Middle frontal gyrus (tissue), 1 donor: ENCODE results near the gene C4BPB.

ENCODE experiments used
- DNase-seq: peaks from one replicate; pipeline ENCODE4 v3.0.0-alpha.2; 2015; ENCODE audit warnings: low spot score; ENCODE audit errors: extremely low spot score

Gene C4BPB

DNA sequence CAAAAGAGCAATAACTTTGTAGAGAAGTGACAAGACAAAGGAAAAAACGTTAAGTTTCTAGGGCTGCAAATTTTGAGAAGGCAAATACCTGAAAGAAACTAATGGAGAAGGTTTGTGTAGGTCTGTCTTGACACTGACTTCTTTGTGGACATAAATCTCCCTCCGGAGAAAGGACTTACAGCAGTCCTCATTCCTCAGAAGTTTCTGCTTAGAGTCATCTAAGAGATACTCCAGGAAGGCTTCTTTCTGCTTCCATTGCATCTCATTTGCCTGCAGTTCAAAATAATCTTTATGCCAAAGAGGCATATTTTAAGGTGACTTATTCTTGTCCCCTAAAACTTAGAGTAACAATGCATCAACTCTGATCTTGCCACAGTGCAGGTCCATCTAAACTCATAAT, 4.4 kb upstream of the C4BPB start:
- no peak for DNase-seq

GRCh38 chr1:207084701-207085180, 3.9 kb upstream of the C4BPB start:
- no peak for DNase-seq

DNA sequence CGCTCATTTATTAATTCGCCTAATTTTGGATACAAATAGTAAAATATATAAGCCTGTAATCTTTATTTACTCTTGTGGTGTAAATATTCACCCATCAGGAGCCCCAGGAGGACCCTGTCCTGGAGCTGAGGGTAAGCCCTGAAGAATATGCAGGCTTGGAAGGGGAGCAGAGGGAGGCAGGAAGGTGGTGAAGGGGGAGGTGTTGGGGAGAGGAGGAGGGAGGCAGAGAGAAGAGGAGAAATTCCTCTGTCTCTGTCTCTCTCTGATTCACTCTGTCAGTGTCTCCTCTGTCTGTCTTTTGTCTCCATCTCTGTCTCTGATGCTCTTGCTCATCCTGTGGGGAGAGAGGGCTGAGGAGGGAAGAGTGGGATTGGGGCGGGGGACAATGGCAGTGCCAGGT, 2.8 kb upstream of the C4BPB start:
- DNase-seq = no peak

- DNase-seq = no peak
Measured at GRCh38 chr1:207088161-207088560, 499 bp upstream of the C4BPB start.

DNA sequence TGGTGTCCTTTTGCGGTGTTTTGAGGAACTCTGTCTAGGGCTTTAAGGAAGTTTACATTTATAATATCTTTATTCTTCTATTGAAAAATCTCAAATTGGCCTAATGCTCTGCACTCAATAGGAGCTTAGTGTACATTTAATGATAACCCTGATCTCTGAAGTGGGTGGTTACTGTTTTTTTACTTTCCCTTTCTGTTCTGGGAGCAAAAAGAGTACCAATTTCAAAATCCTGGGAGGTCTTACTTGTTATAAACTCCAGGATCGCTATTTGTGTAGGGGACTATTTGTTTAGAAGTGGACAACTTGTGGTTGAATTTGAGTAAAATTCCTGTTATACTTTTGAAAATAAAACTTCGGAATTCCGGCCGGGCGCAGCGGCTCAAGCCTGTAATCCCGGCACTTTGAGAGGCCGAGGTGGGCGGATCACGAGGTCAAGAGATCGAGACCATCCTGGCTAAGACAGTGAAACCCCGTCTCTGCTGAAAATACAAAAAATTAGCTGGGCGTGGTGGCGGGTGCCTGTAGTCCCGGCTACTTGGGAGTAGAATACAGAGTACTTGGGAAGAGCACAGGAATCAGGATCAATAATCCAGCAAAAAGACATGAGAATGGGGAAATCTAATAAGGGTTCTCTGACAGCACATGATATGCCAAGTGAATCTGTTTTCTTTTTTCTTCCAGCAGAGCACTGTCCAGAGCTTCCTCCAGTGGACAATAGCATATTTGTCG, 1.1 kb downstream of the C4BPB start:
- no peak for DNase-seq

GRCh38 chr1:207091200-207091908, 2.7 kb downstream of the C4BPB start:
- no peak for DNase-seq

GRCh38 chr1:207093944-207094343, 5.3 kb downstream of the C4BPB start:
- no peak for DNase-seq

DNA sequence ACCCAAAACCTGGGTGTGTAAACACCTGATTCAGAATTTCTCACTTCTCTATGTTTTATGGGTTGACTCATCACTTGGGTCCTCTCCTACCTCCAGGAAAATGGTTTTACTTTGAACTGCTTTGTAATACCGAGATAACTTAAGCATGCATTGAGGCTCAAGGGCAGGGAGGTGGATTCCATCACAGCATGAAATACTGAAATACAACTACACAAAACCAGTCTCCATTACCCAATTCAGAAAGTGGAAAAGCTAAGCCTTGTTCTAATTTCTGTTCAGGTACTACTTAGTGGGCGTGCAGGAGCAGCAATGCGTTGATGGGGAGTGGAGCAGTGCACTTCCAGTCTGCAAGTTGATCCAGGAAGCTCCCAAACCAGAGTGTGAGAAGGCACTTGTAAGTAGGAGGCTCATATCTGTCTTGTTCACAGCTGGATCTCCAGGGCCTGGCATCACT, 9.2 kb downstream of the C4BPB start:
- DNase-seq = no peak

GRCh38 chr1:207101720-207102119, 13.1 kb downstream of the C4BPB start:
- DNase-seq = no peak

DNA sequence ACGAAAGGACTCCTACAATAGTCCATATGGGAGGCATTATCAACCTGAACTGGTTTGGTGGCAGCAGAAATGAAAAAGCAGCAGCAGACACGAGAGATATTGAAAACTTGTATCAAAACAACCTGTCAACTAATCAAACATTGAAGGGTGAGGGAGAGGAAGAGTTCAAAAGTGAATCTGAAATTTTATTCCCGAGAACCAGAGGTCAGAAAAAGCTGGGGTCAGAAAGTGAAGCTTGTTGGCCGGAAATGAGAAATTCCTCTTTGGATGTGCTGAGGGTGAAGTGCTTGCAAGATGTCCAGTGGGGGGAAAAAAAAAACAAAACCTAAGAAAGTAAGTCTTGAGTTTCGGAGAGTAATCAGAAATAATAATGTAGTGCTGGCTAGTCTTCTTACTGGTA, 13.5 kb downstream of the C4BPB start:
- DNase-seq = no peak

DNA sequence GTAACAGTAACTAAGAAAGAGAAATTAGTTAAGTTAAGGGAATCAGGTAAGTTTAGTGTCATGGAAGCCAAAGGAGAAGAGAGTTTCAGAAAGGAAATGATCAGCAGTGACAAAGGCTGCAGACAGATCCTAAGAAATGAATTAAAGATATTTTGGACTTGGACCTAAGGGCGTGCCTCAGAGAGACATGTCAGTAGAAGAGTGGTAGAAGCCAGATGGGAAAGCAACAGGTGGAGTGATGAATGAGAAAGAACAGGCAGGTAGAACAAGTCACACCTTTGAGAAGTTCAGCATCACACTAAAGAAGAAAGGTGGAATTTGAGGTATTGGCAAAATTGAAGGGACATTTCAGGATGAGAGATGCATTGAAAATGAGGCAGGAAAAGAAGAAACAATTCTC, 14.0 kb downstream of the C4BPB start:
- DNase-seq = no peak

DNA sequence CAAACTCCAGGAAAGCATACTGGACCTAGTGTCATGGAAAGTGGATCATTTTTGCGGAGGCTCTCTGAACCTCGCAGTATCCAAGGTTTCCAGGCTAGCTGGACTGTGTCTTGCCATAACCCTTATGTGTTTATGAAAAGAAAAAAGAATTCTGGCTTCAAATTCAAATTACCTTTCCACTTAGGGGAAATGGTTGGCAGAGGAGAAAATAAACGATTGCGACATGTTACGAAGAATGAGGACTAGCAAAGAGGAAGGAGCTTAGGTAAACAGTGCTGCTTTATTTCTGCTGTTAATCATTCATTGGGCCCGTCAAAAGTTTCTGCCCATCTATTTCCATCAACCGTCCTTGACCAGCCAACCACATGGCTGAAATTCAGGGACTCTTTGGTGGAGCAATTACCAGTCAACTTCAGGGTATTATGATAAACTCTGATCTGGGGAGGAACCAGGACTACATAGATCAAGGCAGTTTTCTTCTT, 15.3 kb downstream of the C4BPB start, which contains the start of gene C4BPA:
Gene C4BPA, plus strand, starts transcription at position 342 of the 482 bp plus-strand sequence. CDS start 8,793 bp downstream, outside the sequence.
- DNase-seq = no peak

DNA sequence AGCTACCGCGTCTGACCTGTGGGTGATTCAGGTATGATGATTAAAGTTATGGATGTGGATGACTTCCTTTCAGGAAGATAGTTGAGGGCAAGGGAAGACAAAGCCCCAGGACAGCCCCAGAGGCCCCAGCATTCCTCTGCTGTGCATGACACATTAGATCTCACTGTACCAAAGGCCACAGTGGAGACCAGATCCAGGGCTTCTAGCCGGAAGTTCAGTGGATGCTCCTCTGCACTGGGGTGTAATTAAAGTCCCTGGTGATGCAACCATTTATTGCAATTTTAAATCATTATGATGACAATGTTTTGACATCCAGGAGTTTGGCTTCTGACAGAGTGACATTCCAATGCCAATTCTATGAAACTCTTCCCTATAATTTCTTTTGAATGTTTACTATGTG, 20.3 kb downstream of the C4BPB start:
- DNase-seq = no peak

DNA sequence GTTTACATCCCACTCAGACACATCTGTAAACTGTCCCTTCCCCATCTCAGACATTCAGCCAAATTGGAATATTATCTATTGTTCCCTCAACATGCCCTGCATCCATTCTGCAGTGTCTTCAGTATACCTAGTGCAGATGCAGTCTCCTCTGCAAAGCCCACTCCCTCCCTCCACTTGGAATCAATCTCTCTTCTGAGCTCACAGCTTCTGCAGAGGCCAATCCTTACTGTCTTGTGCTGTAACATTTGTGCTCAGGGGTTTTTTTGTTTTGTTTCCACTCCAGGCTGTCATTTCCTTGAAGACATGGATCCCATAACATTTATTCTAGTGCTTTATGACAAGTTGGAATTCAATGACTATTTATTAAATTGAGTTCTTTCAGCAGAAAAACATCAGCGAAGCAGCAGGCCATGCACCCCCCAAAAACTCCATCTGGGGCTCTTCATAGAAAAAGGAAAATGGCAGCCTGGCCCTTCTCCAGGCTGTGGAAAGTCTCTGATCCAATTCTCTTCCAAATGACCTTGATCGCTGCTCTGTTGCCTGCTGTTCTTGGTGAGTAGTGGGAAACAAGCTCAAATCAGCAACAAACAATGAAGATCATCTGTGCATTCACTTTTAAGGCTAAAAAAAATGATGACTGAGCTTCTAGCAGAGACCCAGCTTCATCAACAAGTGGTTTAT, 24.1 kb downstream of the C4BPB start:
- no peak for DNase-seq

- DNase-seq = no peak
Measured at GRCh38 chr1:207115269-207115668, 26.6 kb downstream of the C4BPB start.

- DNase-seq = no peak
Measured at GRCh38 chr1:207124389-207124788, 35.7 kb downstream of the C4BPB start.

DNA sequence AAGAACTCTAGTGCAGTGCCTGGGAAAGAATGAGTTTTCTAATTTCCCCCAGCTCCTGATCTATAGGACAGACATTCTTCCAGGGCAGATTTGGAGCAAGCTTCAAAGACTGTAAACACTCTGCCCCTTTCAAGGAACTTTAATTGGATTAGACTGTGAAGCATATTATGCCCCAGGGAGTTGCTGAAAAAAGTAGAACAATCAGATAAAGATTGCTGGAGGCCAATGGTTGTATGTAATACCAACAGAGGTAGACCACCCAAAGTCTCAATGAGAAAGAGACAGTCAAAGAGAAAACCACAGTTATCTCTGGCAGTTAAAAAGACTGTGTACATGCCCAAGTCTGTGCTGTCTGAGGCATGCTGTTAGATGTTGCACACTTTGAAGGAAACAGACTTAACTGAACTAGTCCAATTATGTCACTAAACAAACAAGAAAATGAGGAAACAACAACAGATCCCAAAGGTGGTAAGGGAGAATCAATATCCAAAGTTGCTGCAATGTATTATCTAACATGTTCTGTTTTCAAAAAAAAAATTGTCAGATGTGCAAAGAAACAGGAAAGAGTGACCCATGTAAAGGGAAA, 39.8 kb downstream of the C4BPB start:
- DNase-seq = no peak

GRCh38 chr1:207129053-207129452, 40.4 kb downstream of the C4BPB start:
- no peak for DNase-seq

GRCh38 chr1:207130252-207131036, 41.8 kb downstream of the C4BPB start:
- DNase-seq = no peak

GRCh38 chr1:207131163-207131562, 42.5 kb downstream of the C4BPB start:
- no peak for DNase-seq

DNA sequence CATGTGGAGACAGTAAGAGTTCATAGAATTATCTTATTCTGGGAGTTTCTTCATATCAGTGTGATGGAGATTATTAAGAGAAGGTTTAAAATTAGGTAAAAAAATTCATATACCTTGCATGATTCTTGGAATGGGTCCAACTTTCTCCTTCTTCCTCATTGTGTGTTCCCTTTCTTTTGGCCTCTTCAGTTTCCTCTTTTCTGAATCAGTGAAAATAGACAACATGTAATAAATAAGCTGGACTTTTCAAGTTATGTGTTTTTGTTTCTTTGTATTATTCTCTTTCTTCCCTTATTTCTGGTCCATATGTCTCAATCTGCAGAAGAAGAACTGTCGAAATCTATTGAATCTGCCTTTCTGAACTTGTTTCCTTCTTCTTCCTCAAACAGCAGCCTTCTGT, 45.9 kb downstream of the C4BPB start:
- DNase-seq = no peak
